ENCODE data around the gene AKAP8L. TPM values are rescaled to one million over a fixed set of nuclear protein-coding genes. Genes with fewer than 3 reads are reported as not detected.

The AKAP8L gene
- total RNA-seq, 1 experiment from 2014 or later = 106 TPM

GRCh38 chr19:15447057-15447456, 28.3 kb upstream of the AKAP8L start (continued):
- no peak for TF ChIP-seq REST (IDR thresholded peaks at IDR 0.05; ENCODE audit: low read depth)
- no peak for TF ChIP-seq RAD21 (IDR thresholded peaks at IDR 0.05; ENCODE audit: low read depth)

GRCh38 chr19:15445807-15446376, 27.1 kb upstream of the AKAP8L start:
- intact Hi-C loops (cut with micrococcal nuclease) = no loop called here

More at GRCh38 chr19:15445807-15446376, 27.1 kb upstream of the AKAP8L start:
- Histone ChIP-seq H3K27ac (ENCODE audit: low read depth, low read length) (no peak overlapping the region), H4K20me1 (ENCODE audit: insufficient read depth) (no peaks in the 10 kb centered on the region), H2AFZ (ENCODE audit: low read depth, low read length, poor library complexity, severe bottlenecking) (no peak overlapping the region), H3K9ac (ENCODE audit: low read length) (no peak overlapping the region), H3K4me2 (ENCODE audit: low read length) (no peak overlapping the region), H3K9me2 (ENCODE audit: insufficient read depth) (no peaks in the 10 kb centered on the region), H3K79me2 (ENCODE audit: insufficient read depth, low read length) (no peaks in the 10 kb centered on the region), H3K27me3 (ENCODE audit: insufficient read depth, low read length) (no peaks in the 10 kb centered on the region), H3K9me3 (ENCODE audit: control insufficient read depth in 1 of 2, insufficient read depth in 1 of 2, low read depth in 1 of 2, low read length in 2 of 2) (no peaks in the 10 kb centered on the region), H3K36me3 (ENCODE audit: control insufficient read depth in 1 of 2, insufficient read depth in 2 of 2, low read length in 2 of 2) (no peaks in the 10 kb centered on the region), H3K4me1 (ENCODE audit: control insufficient read depth in 1 of 2, insufficient read depth in 2 of 2, low read length in 2 of 2) (peaks cover 6 to 19% of the 10 kb centered on the region in 2 experiments; a peak in 3 of 4 replicates), H3K4me3 (replicated peaks in 1 of 2; ENCODE audit: low read depth in 1 of 2, low read length in 2 of 2) (no peak overlapping the region)
- no peak for ATAC-seq
- CTCF ChIA-PET = no interaction called here
- POLR2A ChIA-PET = no interaction called here
- no peak for DNase-seq (ENCODE audit: low read depth, low spot score)
- TF ChIP-seq ATF3 (IDR thresholded peaks at IDR 0.05) (no peak), RAD21 (IDR thresholded peaks at IDR 0.05; ENCODE audit: low read depth) (no peak), POLR2A (IDR thresholded peaks at IDR 0.05; ENCODE audit: borderline replicate concordance, extremely low read depth, insufficient read depth, insufficient read length) (no peak), JUND (IDR thresholded peaks at IDR 0.05) (no peak), TCF7L2 (IDR thresholded peaks at IDR 0.05; ENCODE audit: borderline replicate concordance, extremely low read depth, insufficient read depth, insufficient read length) (no peak), CEBPB (IDR thresholded peaks at IDR 0.05; ENCODE audit: low read depth) (no peak), FOSL1 (IDR thresholded peaks at IDR 0.05; ENCODE audit: low read depth) (no peak), EGR1 (IDR thresholded peaks at IDR 0.05; ENCODE audit: low read depth) (no peak)
- RAD21 ChIA-PET (ENCODE audit: low non-redundant PET in 1 of 2, low total read pairs in 2 of 2, uncharacterized antibody in 2 of 2, unreplicated experiment in 2 of 2) = no interaction called here
- BruUV-seq (replicated peaks) = no TSS peak

Data from HCT116 (cell line).